Neural progenitor cell (in vitro differentiated cells): ENCODE measurements around the gene ABHD16B.

Experiments
- CTCF ChIP-seq: fragments of 200-600 bp; sonication (generic); IDR thresholded peaks from 2 replicates; pipeline ENCODE4 v1.5.1; 2017; ENCODE audit warnings: antibody characterized with exemption, mild to moderate bottlenecking
- EZH2 ChIP-seq: fragments of 200-600 bp; sonication (generic); IDR thresholded peaks from 2 replicates; pipeline ENCODE4 v1.6.1; 2017; ENCODE audit warnings: antibody characterized with exemption, mild to moderate bottlenecking, moderate library complexity

DNA sequence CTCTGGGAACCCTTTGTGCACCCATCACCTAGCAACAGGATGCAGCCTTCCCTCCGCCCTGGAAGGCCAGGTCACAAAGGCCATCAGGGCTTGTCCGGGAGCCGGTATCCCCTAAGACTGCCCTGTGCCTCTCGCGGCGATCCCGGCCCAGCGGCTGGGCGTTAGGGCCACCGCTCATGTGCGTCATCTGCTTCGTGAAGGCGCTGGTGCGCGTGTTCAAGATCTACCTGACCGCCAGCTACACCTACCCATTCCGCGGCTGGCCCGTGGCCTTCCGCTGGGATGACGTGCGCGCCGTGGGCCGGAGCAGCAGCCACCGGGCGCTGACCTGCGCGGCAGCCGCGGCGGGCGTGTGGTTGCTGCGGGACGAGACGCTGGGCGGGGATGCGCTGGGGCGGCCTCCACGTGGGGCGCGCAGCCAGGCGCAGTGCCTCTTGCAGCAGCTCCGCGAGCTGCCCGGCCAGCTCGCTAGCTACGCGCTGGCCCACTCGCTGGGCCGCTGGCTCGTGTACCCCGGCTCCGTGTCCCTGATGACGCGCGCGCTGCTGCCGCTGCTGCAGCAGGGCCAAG is at the start of gene ABHD16B:
- no peak for TF ChIP-seq CTCF
- TF ChIP-seq EZH2: no peak
